A549 (cell line): Measurements from ENCODE around the gene TUBB6.

Source experiments
- EP300 ChIP-seq, 2 experiments: fragments of >200 bp; sonication (Bioruptor Twin); formaldehyde crosslinking; IDR thresholded peaks; 2 replicates in 1 of 2; 3 replicates in 1 of 2; pipeline ENCODE4 v1.6.1; 2016 to 2017
- MAFK ChIP-seq: fragments of 450-650 bp; IDR thresholded peaks from 2 replicates; pipeline ENCODE4 v1.6.1; 2014; ENCODE audit not compliant: partially characterized antibody

DNA sequence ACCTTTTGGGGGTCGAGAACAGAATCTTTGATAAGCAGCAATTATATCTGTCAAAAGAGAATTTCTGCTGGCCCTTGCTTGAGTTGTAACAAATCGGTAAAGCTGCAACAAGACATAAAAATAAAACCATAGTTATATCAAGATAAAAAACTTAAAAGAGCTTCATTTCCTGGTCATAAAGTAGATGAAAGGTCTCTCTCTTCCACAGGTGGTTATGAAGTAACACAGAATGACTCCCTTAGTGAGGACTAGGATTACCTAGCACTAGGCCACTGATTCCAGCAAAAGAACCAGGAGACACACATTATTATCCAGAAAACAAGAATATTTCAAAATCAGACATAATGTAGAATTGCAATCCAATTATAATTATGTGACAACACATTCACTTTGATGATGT, 63.5 kb downstream of the TUBB6 start:
- TF ChIP-seq MAFK (no peak), EP300 (IDR thresholded peaks at IDR 0.05) (no peak)
